HG03521 (cell line): ENCODE data around the gene CSRP2.
A peak's percentile ranks its signal among the peaks of the same experiment; 100 is the strongest.

Source experiments
- ATAC-seq: cut with Tn5 transposase; IDR thresholded peaks from one replicate; pipeline ENCODE4 v1.9.1; 2021; ENCODE audit warnings: mild to moderate bottlenecking, moderate library complexity; ENCODE audit not compliant: unreplicated experiment

Gene CSRP2

GRCh38 chr12:76878899-76879709 lies at the start of gene CSRP2:
TSS of gene CSRP2 (minus strand) at chr12:76879019. CDS start at chr12:76866260, 12,759 bp downstream.
- peak; percentile 82 for ATAC-seq

GRCh38 chr12:76927170-76927784 lies 48.5 kb upstream of the CSRP2 start:
- no peak for ATAC-seq

GRCh38 chr12:76925135-76925534 lies 46.3 kb upstream of the CSRP2 start:
- no peak for ATAC-seq

- no peak for ATAC-seq
These were observed 44.0 kb upstream of the CSRP2 start for GRCh38 chr12:76922866-76923265.

- ATAC-seq = no peak
These were observed 43.3 kb upstream of the CSRP2 start for GRCh38 chr12:76921891-76922664.

GRCh38 chr12:76921100-76921471 lies 42.3 kb upstream of the CSRP2 start:
- no peak for ATAC-seq

- peak; percentile 84 for ATAC-seq
These were observed 41.6 kb upstream of the CSRP2 start for GRCh38 chr12:76920172-76921099.

GRCh38 chr12:76919383-76920171 lies 40.8 kb upstream of the CSRP2 start:
- ATAC-seq = no peak

GRCh38 chr12:76916170-76916540 lies 37.3 kb upstream of the CSRP2 start:
- no peak for ATAC-seq

- no peak for ATAC-seq
These were observed 36.7 kb upstream of the CSRP2 start for GRCh38 chr12:76915361-76916169.

GRCh38 chr12:76914102-76914859 lies 35.5 kb upstream of the CSRP2 start:
- ATAC-seq = no peak

GRCh38 chr12:76909290-76909689 lies 30.5 kb upstream of the CSRP2 start:
- ATAC-seq = no peak

- no peak for ATAC-seq
These were observed 29.6 kb upstream of the CSRP2 start for GRCh38 chr12:76908303-76909017.

- ATAC-seq = no peak
These were observed 23.0 kb upstream of the CSRP2 start for GRCh38 chr12:76901628-76902380.

GRCh38 chr12:76899522-76899921 lies 20.7 kb upstream of the CSRP2 start:
- ATAC-seq = no peak

- no peak for ATAC-seq
These were observed 19.6 kb upstream of the CSRP2 start for GRCh38 chr12:76898442-76898841.

- ATAC-seq = no peak
These were observed 17.5 kb upstream of the CSRP2 start for GRCh38 chr12:76896274-76896673.
